NCI-H128 (cell line): Measurements from ENCODE around the gene PALMD.

Source experiments
- DNase-seq: peaks from one replicate; lab custom pipeline; 2025; ENCODE audit not compliant: unreplicated experiment; lab: John Stamatoyannopoulos, UW

The PALMD gene

GRCh38 chr1:99645699-99646531, at the start of gene PALMD:
TSS of gene PALMD (plus strand) at chr1:99646113. CDS start at chr1:99646318, 205 bp downstream.
- DNase-seq, result no peak

DNA sequence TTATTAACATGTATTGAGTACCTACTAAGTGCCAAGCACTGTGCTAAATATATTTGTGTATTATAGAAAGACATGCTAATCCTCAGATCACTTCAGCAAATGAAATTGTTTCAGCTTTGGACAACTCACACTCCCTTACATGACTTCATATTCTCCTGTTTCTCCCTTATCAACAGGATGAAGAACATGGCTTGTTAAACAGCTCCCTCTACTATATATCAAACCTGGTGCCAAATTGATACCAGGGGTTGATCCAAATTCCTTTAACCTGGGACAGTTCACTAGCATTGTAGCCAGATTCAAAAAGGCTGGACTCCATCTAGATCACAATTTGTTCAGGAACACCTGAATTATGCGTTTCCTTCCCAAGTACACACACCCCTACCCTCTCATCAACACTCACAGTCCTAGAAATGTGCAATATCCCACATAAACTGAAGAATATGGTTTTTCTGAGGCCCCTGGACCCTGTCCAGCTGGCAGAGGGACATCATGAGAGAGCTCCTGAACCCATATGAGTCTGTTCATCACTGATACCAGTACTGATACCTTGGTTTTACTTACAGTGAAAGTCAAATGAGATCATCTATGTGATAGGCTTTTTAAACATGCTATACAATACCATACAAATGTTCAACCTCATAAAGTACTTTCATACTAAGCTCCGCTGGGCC, 47.0 kb upstream of the PALMD start:
- no peak for DNase-seq

GRCh38 chr1:99599678-99600175, 46.2 kb upstream of the PALMD start:
- DNase-seq, result no peak

DNA sequence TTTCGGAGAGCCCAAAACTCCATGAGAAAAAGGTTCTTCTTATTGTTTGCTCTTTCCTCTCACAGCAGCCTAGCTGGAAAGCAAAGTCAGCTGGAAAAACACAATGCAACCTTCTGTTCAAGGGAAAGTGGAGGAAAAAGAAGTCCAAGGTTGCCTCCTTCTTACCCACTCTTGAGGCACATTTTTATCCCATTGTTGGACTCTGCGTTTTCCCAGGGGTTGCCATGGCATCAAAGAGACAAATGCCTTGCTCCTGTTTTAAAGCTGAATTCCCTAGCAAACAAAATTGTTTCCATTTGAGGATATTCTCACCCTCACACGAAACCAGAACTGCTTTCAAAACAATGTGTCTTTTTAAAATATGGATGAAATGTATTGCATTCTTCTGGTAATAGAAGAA, 45.1 kb upstream of the PALMD start:
- DNase-seq, result no peak

- no peak for DNase-seq
These were observed 44.7 kb upstream of the PALMD start for GRCh38 chr1:99601208-99601607.

DNA sequence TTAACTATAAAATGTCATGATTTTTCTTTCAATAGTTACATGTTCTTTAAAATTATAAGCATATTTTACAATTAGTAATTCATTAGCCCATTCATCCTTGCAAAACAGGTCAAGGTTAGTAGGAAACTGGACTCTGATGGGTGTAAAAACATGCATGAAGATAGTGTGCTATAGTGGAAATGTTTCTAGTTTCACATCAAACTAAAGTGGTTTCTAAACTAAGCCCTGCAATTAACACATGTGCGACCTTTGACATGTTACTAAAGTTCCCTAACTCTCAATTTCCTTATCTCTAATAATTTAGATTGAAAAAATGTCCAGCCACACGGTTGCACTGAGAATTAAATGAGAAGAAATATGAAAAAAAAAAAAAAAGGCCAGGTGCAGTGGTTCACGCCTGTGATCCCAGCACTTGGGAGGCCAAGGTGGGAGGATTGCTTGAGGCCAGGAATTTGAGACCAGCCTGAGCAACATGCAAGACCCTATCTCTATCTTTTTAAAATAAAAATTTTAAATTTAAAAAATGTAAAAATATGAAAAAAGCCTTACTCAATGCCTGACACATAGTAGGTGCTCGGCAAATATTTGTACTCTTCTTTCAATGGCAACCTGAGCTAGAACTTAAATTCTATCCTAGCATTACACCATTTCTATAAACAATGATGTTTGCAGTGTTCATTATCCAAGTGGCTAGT, 44.1 kb upstream of the PALMD start:
- no peak for DNase-seq

DNA sequence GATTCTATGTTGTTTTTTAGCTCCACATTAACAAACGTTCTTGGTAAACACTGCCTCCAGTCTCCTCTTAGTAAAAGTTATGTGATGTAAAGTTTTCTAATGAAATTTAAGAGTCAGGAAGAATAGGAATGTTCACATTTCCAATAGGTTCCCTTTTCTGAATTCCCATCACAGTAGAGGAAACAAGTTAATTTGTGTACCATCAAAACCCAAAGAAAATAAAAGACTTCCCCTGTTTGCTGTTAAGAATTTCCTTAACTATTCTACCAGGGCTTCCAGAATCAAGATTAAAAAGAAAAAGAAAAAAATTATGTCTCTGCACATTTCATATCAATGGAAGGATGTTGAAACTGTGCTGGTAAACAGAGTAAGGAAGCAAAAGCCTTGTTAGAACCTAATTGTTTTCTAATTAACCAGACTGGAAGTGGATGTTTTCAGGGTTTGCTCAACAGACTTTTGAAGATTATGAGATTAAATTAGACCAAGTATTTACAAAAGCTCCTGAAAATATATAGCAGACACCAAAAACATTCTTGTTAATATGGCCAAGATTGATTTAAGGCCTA, 43.4 kb upstream of the PALMD start:
- no peak for DNase-seq

- DNase-seq, result no peak
These were observed 42.0 kb upstream of the PALMD start for GRCh38 chr1:99603699-99604560.

GRCh38 chr1:99606306-99606705, 39.6 kb upstream of the PALMD start:
- no peak for DNase-seq

DNA sequence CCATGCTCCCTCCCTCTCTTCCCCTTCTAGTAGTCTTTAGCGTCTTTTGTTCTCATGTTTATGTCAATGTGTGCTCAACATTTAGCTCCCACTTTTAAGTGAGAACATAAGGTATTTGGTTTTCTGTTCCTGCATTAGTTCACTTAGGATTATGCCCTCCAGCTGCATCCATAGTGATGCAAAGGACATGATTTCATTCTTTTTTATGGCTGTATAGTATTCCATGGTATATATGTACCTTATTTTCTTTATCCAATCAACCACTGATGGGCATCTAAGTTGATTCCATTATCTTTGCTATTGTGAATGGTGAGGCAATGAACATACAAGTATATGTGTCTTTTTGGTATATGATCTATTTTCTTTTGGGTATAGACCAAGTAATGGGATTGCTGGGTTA, 38.3 kb upstream of the PALMD start:
- no peak for DNase-seq

DNA sequence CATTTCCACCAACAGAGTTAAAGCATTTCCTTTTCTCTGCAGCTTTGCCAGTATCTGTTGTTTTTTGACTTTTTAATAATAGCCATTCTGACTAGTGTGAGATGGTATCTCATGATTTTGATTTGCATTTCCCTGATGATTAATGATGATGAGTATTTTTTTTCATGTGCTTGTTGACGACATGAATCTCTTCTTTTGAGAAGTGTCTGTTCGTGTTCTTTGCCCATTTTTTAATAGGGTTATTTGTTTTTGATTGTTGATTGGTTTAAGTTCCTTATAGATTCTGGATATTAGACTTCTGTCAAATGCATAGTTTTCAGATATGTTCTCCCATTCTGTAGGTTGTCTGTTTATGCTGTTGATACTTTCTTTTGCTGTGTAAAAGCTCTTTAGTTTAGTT, 37.9 kb upstream of the PALMD start:
- DNase-seq, result no peak

- no peak for DNase-seq
These were observed 32.2 kb upstream of the PALMD start for GRCh38 chr1:99613716-99614115.

DNA sequence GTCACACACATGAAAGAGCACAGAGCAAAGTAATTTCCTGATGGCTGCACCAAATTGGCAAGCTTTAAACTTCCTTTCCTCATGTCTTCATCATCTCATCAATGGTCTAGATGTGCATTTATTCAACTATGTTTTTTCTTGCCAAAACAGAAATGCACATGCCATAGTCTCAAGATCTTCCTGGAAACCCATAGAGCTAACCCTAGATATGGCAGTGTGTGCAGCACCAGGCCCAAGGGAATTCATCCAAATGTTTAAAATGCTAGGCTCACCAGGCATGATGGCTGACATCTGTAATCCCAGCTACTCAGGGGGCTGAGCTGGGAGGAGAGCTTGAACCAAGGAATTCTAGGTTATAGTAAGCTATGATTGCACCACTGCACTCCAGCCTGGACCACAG, 31.2 kb upstream of the PALMD start:
- DNase-seq, result no peak

DNA sequence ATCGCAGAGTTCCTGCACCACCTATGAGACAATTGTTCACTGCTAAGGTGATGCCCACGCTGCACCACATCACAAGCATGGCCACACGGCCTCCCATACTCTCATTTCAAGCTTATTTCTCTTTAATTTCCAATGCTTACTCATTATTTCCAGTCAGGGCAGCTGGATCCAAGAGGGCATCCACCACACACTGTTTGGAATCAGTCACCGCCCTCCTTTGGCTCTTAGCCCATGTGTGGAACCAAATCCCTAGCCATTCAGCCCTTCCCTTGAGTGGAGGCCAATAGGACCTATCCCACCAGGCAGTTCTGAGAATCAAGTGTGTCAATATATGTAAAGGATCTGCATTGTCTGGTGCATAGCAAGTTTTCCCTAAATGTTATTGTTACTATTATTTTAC, 26.3 kb upstream of the PALMD start:
- no peak for DNase-seq

GRCh38 chr1:99621340-99621901, 24.5 kb upstream of the PALMD start:
- DNase-seq, result no peak

GRCh38 chr1:99622702-99623347, 23.1 kb upstream of the PALMD start:
- DNase-seq, result no peak

DNA sequence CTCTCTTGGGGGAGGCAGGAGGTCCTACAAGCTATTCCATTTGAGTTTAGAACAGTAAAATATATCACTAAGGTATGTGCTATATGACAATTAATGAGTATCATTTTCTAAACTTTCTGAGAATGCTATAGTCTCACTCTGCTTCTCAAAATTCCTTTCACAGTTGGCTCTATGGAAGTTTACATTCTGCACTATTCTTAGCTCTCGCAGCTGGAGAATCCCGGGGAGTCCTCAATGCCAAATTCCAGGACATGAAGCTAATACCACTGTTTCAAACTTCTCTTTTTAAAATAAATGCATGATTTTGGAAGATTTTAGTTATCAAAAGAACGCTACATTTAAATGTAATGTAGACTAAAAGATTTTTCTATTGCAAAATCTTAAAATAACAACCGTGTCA, 22.4 kb upstream of the PALMD start:
- DNase-seq, result no peak

DNA sequence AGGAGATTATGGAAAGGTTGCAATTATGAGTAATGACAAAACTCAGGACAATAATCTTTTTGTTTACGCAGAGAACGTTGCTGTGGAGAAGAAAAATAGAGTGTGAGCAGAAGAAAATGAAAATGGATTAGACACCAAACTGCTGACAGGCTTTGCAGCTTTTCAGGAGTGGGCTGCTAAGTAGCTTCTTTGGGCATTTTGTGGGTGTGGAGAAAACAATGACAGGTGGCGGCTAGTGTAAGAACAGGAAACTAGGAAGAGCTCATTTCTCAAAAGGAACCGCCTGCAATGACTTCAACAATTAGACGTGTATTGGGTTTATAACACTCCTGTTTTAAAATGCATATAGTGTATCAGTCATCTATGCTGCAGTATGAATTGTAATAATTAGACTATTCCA, 18.3 kb upstream of the PALMD start:
- no peak for DNase-seq

- DNase-seq, result no peak
These were observed 16.7 kb upstream of the PALMD start for GRCh38 chr1:99629164-99629563.
